Stimulated activated CD8-positive, alpha-beta memory T cell treated with anti-CD3 and anti-CD28 coated beads, Interleukin-15, amount 100 ng/mL, for 4 hours (primary cell): ENCODE measurements around the gene MAGEB4.

Experiments used
- DNase-seq, 2 donors: peaks; one replicate each; pipeline ENCODE4 v3.0.0-alpha.2; 2020; ENCODE audit warnings: low read depth in 2 of 2

The MAGEB4 gene

GRCh38 chrX:30283456-30284200 is 41.8 kb downstream of the MAGEB4 start:
- DNase-seq: no peak
